MM.1S (cell line): ENCODE measurements around the gene RAB4B.

Source experiments
- EZH2 ChIP-seq: fragments of 300-600 bp; sonication (generic); optimal IDR thresholded peaks from 2 replicates; pipeline ENCODE3; 2017; ENCODE audit warnings: low read depth, mild to moderate bottlenecking, antibody characterized with exemption, low read length, mixed read lengths
- EZH2phosphoT487 ChIP-seq: fragments of 300-600 bp; sonication (generic); IDR thresholded peaks from 2 replicates; pipeline ENCODE4 v1.6.1; 2018; ENCODE audit warnings: antibody characterized with exemption, low read length
- TF ChIP-seq, protein P1 (sequence below): fragments of 300-600 bp; sonication (generic); IDR thresholded peaks from 2 replicates; pipeline ENCODE4 v1.5.1; 2016; ENCODE audit warnings: antibody characterized with exemption, low read length, mixed read lengths

DNA sequence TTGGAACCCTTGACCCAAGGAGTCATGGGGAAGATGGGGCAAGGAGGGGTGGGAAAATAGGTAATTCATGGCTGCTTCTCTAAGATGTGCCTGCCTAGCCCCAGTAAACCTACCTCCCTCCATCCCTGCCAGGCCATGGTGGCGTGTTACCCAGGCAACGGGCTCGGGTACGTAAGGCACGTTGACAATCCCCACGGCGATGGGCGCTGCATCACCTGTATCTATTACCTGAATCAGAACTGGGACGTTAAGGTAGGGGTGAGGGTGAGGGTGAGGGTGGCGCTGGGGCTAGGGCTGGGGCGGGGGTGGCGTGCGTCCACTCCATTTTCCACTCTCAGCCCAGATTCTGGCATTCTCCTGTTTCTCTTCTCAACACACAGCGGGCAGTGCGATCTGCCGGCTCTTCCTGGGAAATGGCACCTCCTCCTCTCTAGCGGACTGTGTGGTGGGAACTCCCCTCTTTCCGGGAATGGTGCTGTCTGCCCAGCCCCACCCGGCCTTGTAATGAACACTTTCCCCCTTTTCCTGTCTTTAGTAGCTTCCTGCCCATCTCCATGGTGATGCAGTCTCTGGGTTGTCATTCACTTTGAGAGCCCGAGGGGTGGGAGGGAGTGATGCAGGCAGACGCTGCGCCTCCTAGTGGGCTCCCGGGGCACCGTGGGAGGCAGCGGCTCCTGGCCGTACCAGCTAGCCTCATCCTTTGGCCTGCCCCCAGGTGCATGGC, 28.5 kb downstream of the RAB4B start:
- TF ChIP-seq, protein P1, sequence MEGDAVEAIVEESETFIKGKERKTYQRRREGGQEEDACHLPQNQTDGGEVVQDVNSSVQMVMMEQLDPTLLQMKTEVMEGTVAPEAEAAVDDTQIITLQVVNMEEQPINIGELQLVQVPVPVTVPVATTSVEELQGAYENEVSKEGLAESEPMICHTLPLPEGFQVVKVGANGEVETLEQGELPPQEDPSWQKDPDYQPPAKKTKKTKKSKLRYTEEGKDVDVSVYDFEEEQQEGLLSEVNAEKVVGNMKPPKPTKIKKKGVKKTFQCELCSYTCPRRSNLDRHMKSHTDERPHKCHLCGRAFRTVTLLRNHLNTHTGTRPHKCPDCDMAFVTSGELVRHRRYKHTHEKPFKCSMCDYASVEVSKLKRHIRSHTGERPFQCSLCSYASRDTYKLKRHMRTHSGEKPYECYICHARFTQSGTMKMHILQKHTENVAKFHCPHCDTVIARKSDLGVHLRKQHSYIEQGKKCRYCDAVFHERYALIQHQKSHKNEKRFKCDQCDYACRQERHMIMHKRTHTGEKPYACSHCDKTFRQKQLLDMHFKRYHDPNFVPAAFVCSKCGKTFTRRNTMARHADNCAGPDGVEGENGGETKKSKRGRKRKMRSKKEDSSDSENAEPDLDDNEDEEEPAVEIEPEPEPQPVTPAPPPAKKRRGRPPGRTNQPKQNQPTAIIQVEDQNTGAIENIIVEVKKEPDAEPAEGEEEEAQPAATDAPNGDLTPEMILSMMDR, result peak; percentile 18
- TF ChIP-seq EZH2 (no peak), EZH2phosphoT487 (no peak)
